GM20000 (cell line): ENCODE measurements around the gene KAT2A.
"Not testable (repeated sequence)": the region's sequence is repeated elsewhere in the genome, so short reads cannot be mapped to it uniquely, and the experiment has no call there.

Experiments
- DNase-seq: peaks from one replicate; pipeline ENCODE4 v3.0.0; 2012; ENCODE audit warnings: low spot score
- TF ChIP-seq, protein P1 (sequence below): IDR thresholded peaks from 2 replicates; pipeline ENCODE4 v1.5.1; 2012; ENCODE audit warnings: mild to moderate bottlenecking, control low read depth; ENCODE audit errors: extremely low read depth, missing control alignments

KAT2A gene

DNA sequence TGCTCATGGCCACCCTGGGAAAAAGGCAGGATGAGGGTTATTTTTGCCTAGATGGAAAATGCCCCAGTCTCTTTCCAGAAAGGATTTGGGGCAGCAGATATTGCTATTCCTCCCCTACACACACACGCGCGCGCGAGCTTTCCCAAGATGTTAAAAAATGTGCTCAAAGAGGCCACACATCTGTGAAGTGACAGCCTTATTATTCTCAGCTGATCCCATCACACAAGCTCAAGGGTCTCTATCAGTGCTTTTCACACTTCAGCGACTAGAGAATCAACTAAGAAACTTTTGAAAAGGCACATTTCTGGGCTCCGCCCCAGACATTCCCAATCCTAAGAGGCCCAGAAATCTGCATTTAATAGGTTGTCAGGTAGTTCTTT is 39.4 kb upstream of the KAT2A start:
- no peak for DNase-seq
- TF ChIP-seq, protein P1, sequence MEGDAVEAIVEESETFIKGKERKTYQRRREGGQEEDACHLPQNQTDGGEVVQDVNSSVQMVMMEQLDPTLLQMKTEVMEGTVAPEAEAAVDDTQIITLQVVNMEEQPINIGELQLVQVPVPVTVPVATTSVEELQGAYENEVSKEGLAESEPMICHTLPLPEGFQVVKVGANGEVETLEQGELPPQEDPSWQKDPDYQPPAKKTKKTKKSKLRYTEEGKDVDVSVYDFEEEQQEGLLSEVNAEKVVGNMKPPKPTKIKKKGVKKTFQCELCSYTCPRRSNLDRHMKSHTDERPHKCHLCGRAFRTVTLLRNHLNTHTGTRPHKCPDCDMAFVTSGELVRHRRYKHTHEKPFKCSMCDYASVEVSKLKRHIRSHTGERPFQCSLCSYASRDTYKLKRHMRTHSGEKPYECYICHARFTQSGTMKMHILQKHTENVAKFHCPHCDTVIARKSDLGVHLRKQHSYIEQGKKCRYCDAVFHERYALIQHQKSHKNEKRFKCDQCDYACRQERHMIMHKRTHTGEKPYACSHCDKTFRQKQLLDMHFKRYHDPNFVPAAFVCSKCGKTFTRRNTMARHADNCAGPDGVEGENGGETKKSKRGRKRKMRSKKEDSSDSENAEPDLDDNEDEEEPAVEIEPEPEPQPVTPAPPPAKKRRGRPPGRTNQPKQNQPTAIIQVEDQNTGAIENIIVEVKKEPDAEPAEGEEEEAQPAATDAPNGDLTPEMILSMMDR = no peak

DNA sequence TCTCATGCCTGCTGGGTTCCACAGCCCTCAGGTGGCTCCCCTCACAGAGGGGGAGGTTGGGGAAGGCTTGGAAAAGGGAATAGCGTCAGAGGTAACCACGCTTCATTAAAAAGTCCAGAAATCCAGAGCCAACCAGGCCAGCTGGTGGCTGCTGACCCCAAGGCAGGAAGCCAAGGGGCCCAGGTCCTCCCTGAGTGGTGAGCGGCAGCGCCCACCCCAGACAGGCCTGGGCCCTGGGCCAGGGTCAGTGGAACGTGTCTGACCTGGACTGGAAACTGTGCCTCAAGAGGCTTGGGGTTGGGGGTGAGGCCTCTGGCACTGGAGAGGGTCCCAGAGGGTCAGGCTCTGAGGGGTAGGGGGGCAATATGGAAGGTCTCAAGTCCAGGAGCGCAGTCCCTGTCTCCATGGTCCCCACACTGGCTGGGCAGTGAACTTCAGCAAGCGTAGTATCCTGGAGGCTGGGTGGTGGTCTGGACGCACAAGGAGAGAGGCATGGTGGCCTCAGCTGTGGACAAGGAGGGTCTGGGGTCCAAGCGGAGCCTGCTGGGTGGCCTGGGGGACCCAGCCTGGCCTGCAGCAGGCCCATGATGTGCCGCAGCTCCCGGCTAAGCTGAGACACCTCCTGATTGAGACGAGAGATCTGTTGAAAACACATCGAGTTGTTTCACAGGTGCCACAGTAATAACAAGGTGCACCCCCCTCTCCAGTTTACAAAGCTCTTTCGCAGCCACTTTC is 38.8 kb upstream of the KAT2A start:
- TF ChIP-seq, protein P1 = no peak
- no peak for DNase-seq

DNA sequence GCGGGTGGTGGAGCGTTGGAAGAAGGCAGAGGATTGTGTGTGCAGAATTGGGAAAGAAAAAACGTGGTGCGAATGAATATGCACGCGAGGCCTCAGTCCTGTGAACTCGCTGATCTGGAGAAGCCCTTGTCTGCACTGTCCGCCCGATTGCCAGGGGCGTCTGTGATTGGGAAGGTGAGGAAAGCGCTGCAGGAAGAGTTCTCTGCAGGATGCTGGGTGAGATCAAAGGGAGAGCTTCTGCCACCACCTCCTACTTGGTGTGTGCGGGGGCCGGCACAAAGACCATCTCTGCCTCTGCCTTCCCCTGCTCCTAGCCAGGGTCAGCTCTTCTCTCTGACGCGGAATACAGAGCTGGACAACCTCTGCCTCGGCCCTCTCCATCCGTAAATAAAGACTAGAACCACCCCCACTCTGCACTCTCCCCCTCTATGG is 34.5 kb upstream of the KAT2A start:
- TF ChIP-seq, protein P1 = no peak
- no peak for DNase-seq

DNA sequence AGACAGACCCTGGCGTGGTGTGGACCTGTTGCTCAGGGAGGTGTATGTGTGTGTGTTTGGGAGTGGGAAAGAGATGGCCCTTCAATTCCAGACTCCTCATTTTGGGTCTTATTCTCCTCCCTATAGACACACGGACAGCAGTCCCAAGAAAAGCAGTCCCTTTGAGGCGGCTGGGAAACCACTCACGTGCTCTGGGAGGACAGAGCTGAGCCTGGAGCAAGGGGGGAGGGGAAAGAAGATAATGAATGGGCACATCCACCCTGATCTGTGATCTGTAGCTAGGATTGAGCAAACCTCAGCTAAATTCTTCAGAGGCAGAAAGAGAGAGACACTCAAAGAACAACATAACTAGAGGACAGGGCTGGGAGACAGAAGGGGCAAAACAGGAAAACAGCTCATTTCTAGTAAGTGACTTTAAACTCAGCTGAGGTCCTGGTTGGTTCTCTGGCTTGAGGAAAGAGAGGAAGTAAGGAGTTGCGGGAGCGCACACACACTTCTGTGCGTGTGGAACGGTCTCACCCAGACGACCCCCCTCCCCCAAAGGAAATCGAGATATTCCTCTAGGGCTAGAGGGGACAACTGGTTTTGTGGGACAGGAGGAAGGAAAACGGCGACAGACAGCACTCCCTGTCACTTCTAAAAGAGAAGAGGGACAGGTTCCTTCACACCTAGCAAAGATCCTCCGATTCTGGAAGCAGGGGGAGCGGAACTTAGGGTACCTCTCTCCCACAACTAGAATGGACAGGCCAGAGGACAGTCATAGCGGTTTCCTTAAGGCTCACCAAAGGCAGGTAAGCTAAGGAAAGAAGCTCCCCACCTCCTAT is 33.0 kb upstream of the KAT2A start:
- TF ChIP-seq, protein P1 = no peak
- DNase-seq = no peak

DNA sequence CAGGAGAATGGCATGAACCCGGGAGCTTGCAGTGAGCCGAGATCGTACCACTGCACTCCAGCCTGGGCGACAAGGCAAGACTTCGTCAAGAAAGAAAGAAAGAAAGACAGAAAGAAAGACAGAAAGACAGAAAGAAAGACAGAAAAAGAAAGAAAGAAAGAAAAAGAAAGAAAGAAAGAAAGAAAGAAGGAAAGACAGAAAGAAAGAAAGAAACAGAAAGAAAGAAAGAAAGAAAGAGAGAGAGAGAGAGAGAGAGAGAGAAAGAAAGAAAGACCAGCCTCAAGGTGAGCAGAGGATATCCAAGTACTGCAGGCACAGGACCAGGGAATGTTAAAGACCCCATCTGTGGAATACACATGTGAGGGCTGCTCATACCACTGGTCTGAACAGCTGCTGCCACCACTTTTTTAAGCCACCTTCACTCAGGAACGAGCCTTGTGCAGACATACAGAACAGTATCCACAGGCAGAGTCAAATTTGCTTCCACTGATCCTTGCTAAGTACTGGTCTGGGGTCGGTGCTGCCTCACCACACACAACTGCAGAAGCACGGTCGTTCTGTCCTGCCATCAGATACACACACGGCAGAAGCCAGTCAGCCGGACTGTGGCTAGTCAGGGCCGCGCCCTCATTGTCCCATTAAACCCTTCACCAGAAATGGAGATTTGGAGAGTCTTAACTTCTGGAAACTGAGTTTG is 25.9 kb upstream of the KAT2A start:
- DNase-seq = no peak
- TF ChIP-seq, protein P1 = no peak

DNA sequence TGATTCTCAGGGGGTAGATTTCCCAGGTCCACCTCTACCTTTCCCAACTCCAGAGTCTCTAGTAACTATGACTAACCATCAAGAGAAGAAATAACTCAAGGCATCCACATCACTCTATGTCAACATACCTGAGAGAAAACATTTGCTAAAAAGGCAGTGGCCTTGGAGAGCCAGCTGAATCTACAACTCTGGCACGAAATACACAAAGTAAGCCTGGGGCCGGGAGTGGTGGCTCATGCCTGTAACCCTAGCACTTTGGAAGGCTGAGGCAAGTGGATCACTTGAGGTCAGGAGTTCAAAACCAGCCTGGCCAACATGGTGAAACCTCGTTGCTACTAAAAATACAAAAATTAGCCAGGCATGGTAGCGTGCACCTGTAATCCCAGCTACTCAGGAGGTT is 22.0 kb upstream of the KAT2A start:
- not testable (repeated sequence) for DNase-seq

DNA sequence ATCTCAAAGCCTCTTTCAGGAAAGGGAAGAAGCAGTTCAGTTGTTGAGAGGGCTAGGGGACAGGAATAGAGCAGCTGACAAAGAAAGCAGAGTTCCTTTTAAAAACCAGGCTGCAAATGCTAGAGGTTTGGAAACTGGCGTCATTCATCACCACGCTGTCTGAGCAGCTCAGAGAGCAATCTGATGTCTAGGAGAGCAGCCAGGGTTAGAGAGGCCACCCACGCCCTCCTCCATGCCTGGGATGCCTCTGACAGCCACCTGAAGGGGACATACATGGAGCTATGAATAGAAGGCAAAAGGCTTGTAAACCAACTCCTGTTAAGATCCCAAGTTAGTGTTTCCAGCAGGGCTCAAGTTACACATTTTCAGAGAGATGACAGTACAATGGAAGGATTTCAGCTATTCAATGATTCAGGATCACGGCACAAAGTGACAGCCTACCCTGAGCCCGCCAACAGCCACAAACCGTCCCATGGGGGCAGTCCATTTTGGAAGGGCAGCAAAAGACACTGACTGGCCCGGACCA is 21.3 kb upstream of the KAT2A start:
- TF ChIP-seq, protein P1 = no peak
- no peak for DNase-seq
